ENCODE measurements around the gene ZBTB40.

DNA sequence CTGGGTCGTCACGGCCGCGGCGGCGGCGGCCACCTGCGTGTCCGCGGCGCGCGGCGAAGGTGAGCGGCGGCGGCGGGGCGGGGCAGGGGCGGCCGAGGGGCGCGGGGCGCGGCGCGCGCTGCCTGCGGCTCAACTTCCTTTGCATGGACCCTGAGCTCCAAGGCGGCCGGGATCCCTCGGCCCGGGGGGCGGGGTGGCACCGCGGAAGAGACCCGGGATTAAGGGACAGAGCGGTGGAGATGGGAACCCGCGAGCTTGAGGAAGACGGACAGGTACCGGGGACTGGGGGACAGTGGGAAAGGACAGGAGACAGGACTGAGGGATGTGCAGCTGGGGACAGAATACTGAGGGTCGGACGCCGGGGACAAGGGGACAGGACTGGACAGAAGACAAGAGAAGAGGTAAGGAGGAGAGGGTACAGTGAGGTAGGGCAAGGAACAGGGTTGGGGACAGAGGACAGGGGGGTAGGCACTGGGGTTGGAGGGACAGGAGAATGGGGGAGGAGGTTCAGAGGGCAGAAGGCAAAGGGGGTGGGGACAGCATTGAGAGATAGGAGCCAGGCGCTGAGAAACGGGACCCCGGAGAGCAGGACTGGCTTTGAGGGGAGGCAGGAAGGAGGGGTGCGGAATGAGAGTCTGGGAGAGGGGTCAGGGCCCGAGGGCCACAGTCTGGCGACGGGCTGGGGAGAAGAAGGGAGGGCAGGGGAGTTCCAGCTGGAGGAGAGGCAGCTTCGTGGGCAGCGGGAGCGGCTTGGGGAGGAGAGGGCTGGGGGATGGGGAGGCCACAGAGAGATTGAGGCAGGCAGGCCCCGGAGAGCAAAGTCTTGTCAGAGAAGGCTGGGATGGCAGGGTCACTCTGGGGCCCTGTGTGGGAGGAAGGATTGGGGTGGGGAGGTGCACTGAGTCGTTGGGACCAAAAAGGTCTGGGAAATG is 112.3 kb downstream of the ZBTB40 start:
- TF ChIP-seq POLR2AphosphoS5 (IDR thresholded peaks at IDR 0.05; ENCODE audit: borderline replicate concordance, low read depth, low read length) (no peak), EZH2 (IDR thresholded peaks at IDR 0.05) (no peak), FOXP2 (optimal IDR thresholded peaks at IDR 0.05; ENCODE audit: control extremely low read depth, extremely low read length, insufficient read depth) (no peak)

Data from SK-N-MC (cell line).